ENCODE results near the gene ANKRD40. TPM values are rescaled to one million over a fixed set of nuclear protein-coding genes. Genes with fewer than 3 reads are reported as not detected.
"Not testable (repeated sequence)": the region's sequence is repeated elsewhere in the genome, so short reads cannot be mapped to it uniquely, and the experiment has no call there.

Gene ANKRD40
- polyA plus RNA-seq, 2 donors: 7.2 to 7.5 TPM

DNA sequence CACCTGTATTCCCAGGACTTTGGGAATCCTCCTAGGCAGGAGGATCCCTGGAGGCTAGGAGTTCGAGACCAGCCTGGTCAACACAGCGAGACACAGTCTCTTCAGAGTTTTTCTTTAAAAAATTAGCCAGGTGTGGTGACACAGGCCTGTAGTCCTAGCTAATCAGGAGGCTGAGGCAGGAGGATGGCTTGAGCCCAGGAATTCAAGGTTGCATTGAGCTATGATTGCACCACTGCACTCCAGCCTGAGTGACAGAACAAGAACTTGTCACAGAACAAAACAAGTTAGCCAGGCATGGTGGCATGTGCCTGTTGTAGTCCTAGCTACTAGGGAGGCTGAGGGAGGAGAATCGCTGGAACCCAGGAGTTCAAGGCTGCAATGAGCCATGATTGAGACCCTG, 24.8 kb downstream of the ANKRD40 start:
- H3K27me3 ChIP-seq (ENCODE audit: control insufficient read depth in 1 of 2, insufficient read depth in 2 of 2, low read length in 2 of 2): no peaks in the 10 kb centered on the region
- no peaks in the 10 kb centered on the region for H3K9me3 ChIP-seq (ENCODE audit: control insufficient read depth in 2 of 2, insufficient read depth in 1 of 2, low read depth in 1 of 2, low read length in 1 of 2)
- H3K27ac ChIP-seq (ENCODE audit: low read depth in 2 of 2, low read length in 1 of 2): no peak overlapping the region
- no peak overlapping the region for H3K4me3 ChIP-seq (ENCODE audit: low read depth in 1 of 2, low read length in 2 of 2)
- H3K4me1 ChIP-seq (ENCODE audit: control insufficient read depth in 2 of 2, insufficient read depth in 2 of 2, low read length in 1 of 2): peaks cover 0 to 9% of the 10 kb centered on the region in 2 donors
- WGBS, 2 donors: 89 to 96% methylated on average over 3 of the region's 3 CpGs
- H3K36me3 ChIP-seq (ENCODE audit: control insufficient read depth in 2 of 2, insufficient read depth in 2 of 2, low read length in 1 of 2): no peaks in the 10 kb centered on the region

GRCh38 chr17:50682441-50682840, 25.3 kb downstream of the ANKRD40 start:
- WGBS, 2 donors: 76 to 77% methylated on average over 3 of the region's 3 CpGs
- no peak overlapping the region for H3K27ac ChIP-seq (ENCODE audit: low read depth in 2 of 2, low read length in 1 of 2)
- H3K27me3 ChIP-seq (ENCODE audit: control insufficient read depth in 1 of 2, insufficient read depth in 2 of 2, low read length in 2 of 2): no peaks in the 10 kb centered on the region
- no peaks in the 10 kb centered on the region for H3K36me3 ChIP-seq (ENCODE audit: control insufficient read depth in 2 of 2, insufficient read depth in 2 of 2, low read length in 1 of 2)
- H3K4me3 ChIP-seq (ENCODE audit: low read depth in 1 of 2, low read length in 2 of 2): no peak overlapping the region
- H3K9me3 ChIP-seq (ENCODE audit: control insufficient read depth in 2 of 2, insufficient read depth in 1 of 2, low read depth in 1 of 2, low read length in 1 of 2): no peaks in the 10 kb centered on the region
- peaks cover 0 to 8% of the 10 kb centered on the region in 2 donors for H3K4me1 ChIP-seq (ENCODE audit: control insufficient read depth in 2 of 2, insufficient read depth in 2 of 2, low read length in 1 of 2)

GRCh38 chr17:50681263-50682200, 26.2 kb downstream of the ANKRD40 start:
- no peak overlapping the region for H3K4me3 ChIP-seq (ENCODE audit: low read depth in 1 of 2, low read length in 2 of 2)
- H3K9me3 ChIP-seq (ENCODE audit: control insufficient read depth in 2 of 2, insufficient read depth in 1 of 2, low read depth in 1 of 2, low read length in 1 of 2): no peaks in the 10 kb centered on the region
- H3K27ac ChIP-seq (ENCODE audit: low read depth in 2 of 2, low read length in 1 of 2): no peak overlapping the region
- peaks cover 0 to 4% of the 10 kb centered on the region in 2 donors for H3K4me1 ChIP-seq (ENCODE audit: control insufficient read depth in 2 of 2, insufficient read depth in 2 of 2, low read length in 1 of 2)
- 65% methylated on average over 27 of the region's 27 CpGs for WGBS, 2 donors
- no peaks in the 10 kb centered on the region for H3K27me3 ChIP-seq (ENCODE audit: control insufficient read depth in 1 of 2, insufficient read depth in 2 of 2, low read length in 2 of 2)
- H3K36me3 ChIP-seq (ENCODE audit: control insufficient read depth in 2 of 2, insufficient read depth in 2 of 2, low read length in 1 of 2): peaks cover 0 to under 1% of the 10 kb centered on the region in 2 donors

GRCh38 chr17:50680543-50681262, 27.0 kb downstream of the ANKRD40 start:
- not testable (repeated sequence) for H3K27me3 ChIP-seq (ENCODE audit: control insufficient read depth in 1 of 2, insufficient read depth in 2 of 2, low read length in 2 of 2); H3K36me3 ChIP-seq (ENCODE audit: control insufficient read depth in 2 of 2, insufficient read depth in 2 of 2, low read length in 1 of 2); H3K4me1 ChIP-seq (ENCODE audit: control insufficient read depth in 2 of 2, insufficient read depth in 2 of 2, low read length in 1 of 2); H3K4me3 ChIP-seq (ENCODE audit: low read depth in 1 of 2, low read length in 2 of 2); H3K27ac ChIP-seq (ENCODE audit: low read depth in 2 of 2, low read length in 1 of 2); H3K9me3 ChIP-seq (ENCODE audit: control insufficient read depth in 2 of 2, insufficient read depth in 1 of 2, low read depth in 1 of 2, low read length in 1 of 2)
- 60 to 76% methylated on average over 12 of the region's 12 CpGs for WGBS, 2 donors

DNA sequence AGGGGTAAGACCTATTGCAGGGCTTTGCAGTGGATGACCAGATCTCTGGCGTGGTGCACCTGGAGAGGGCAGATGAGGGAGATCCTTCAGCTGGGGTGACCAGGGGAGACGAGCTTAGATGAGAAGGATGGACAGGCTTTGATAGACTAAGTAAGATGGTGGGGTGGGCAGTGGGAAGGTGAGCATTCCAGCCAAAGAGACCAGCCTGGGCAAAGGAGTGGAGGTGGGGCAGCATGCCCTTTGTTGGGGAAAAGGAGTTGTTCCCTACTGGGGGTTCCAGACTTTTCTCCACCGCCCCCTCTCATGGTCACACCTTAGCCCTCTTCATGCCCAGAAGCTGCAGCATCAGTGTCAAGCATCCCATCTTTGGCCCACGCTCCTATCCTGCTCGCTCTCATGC, 27.6 kb downstream of the ANKRD40 start:
- no peaks in the 10 kb centered on the region for H3K27me3 ChIP-seq (ENCODE audit: control insufficient read depth in 1 of 2, insufficient read depth in 2 of 2, low read length in 2 of 2)
- no peak overlapping the region for H3K4me3 ChIP-seq (ENCODE audit: low read depth in 1 of 2, low read length in 2 of 2)
- no peaks in the 10 kb centered on the region for H3K9me3 ChIP-seq (ENCODE audit: control insufficient read depth in 2 of 2, insufficient read depth in 1 of 2, low read depth in 1 of 2, low read length in 1 of 2)
- no peak overlapping the region for H3K27ac ChIP-seq (ENCODE audit: low read depth in 2 of 2, low read length in 1 of 2)
- no peaks in the 10 kb centered on the region for H3K4me1 ChIP-seq (ENCODE audit: control insufficient read depth in 2 of 2, insufficient read depth in 2 of 2, low read length in 1 of 2)
- peaks cover 2 to 3% of the 10 kb centered on the region in 2 donors for H3K36me3 ChIP-seq (ENCODE audit: control insufficient read depth in 2 of 2, insufficient read depth in 2 of 2, low read length in 1 of 2)
- 95 to 100% methylated on average over 5 of the region's 5 CpGs for WGBS, 2 donors

GRCh38 chr17:50679008-50679544, 28.6 kb downstream of the ANKRD40 start:
- Histone ChIP-seq H3K9me3 (ENCODE audit: control insufficient read depth in 2 of 2, insufficient read depth in 1 of 2, low read depth in 1 of 2, low read length in 1 of 2) (no peaks in the 10 kb centered on the region), H3K36me3 (ENCODE audit: control insufficient read depth in 2 of 2, insufficient read depth in 2 of 2, low read length in 1 of 2) (peaks cover 2 to 3% of the 10 kb centered on the region in 2 donors), H3K27me3 (ENCODE audit: control insufficient read depth in 1 of 2, insufficient read depth in 2 of 2, low read length in 2 of 2) (no peaks in the 10 kb centered on the region), H3K4me3 (ENCODE audit: low read depth in 1 of 2, low read length in 2 of 2) (no peak overlapping the region), H3K4me1 (ENCODE audit: control insufficient read depth in 2 of 2, insufficient read depth in 2 of 2, low read length in 1 of 2) (no peaks in the 10 kb centered on the region), H3K27ac (ENCODE audit: low read depth in 2 of 2, low read length in 1 of 2) (no peak overlapping the region)
- WGBS, 2 donors: 75 to 87% methylated on average over 11 of the region's 11 CpGs

DNA sequence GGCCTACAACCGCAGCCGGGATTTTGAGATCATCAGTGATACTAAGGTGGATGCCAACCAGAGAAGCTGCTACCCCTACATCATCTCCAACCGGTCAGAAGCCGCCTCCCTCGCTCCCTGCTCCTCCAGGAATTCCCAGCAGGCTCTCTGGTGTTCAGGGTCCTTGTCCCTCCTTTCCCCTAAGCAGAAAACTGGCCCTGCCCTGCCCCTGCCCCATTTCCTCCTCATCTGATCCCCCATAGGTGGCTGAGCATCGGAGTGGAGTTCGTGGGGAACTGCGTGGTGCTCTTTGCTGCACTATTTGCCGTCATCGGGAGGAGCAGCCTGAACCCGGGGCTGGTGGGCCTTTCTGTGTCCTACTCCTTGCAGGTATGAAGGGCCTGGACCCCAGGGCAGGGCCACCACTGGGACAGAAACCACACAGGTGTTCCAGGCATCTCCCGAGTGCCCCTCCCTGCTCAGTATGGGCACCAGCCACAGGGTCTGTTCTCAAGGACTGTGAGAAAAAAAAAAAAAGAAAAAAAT, 29.8 kb downstream of the ANKRD40 start:
- 91 to 94% methylated on average over 12 of the region's 12 CpGs for WGBS, 2 donors
- Histone ChIP-seq H3K27me3 (ENCODE audit: control insufficient read depth in 1 of 2, insufficient read depth in 2 of 2, low read length in 2 of 2) (no peaks in the 10 kb centered on the region), H3K4me3 (ENCODE audit: low read depth in 1 of 2, low read length in 2 of 2) (no peak overlapping the region), H3K9me3 (ENCODE audit: control insufficient read depth in 2 of 2, insufficient read depth in 1 of 2, low read depth in 1 of 2, low read length in 1 of 2) (no peaks in the 10 kb centered on the region), H3K36me3 (ENCODE audit: control insufficient read depth in 2 of 2, insufficient read depth in 2 of 2, low read length in 1 of 2) (peaks cover 2 to 3% of the 10 kb centered on the region in 2 donors), H3K4me1 (ENCODE audit: control insufficient read depth in 2 of 2, insufficient read depth in 2 of 2, low read length in 1 of 2) (peaks cover 0 to 6% of the 10 kb centered on the region in 2 donors), H3K27ac (ENCODE audit: low read depth in 2 of 2, low read length in 1 of 2) (no peak overlapping the region)

GRCh38 chr17:50676065-50676975, 31.4 kb downstream of the ANKRD40 start:
- H3K4me1 ChIP-seq (ENCODE audit: control insufficient read depth in 2 of 2, insufficient read depth in 2 of 2, low read length in 1 of 2): peaks cover 0 to 10% of the 10 kb centered on the region in 2 donors
- no peak overlapping the region for H3K4me3 ChIP-seq (ENCODE audit: low read depth in 1 of 2, low read length in 2 of 2)
- H3K27me3 ChIP-seq (ENCODE audit: control insufficient read depth in 1 of 2, insufficient read depth in 2 of 2, low read length in 2 of 2): no peaks in the 10 kb centered on the region
- peaks cover 2 to 3% of the 10 kb centered on the region in 2 donors for H3K36me3 ChIP-seq (ENCODE audit: control insufficient read depth in 2 of 2, insufficient read depth in 2 of 2, low read length in 1 of 2)
- 87 to 88% methylated on average over 24 of the region's 24 CpGs for WGBS, 2 donors
- no peak overlapping the region for H3K27ac ChIP-seq (ENCODE audit: low read depth in 2 of 2, low read length in 1 of 2)
- H3K9me3 ChIP-seq (ENCODE audit: control insufficient read depth in 2 of 2, insufficient read depth in 1 of 2, low read depth in 1 of 2, low read length in 1 of 2): no peaks in the 10 kb centered on the region

DNA sequence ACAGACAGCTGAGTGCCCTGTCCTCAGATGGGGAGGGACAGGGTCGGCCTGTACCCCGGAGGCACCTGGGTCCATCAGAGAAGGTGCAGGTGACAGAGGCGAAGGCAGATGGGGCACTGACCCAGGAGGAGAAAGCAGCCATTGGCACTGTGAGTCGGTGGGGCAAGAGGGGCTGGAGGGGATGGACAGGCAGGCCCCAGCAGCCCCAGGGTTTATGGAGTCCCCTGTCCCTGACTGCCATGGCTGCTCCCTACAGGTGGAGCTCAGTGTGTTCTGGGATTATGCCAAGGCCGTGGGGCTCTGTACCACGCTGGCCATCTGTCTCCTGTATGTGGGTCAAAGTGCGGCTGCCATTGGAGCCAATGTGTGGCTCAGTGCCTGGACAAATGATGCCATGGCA, 32.1 kb downstream of the ANKRD40 start:
- Histone ChIP-seq H3K27me3 (ENCODE audit: control insufficient read depth in 1 of 2, insufficient read depth in 2 of 2, low read length in 2 of 2) (no peaks in the 10 kb centered on the region), H3K27ac (ENCODE audit: low read depth in 2 of 2, low read length in 1 of 2) (no peak overlapping the region), H3K9me3 (ENCODE audit: control insufficient read depth in 2 of 2, insufficient read depth in 1 of 2, low read depth in 1 of 2, low read length in 1 of 2) (no peaks in the 10 kb centered on the region), H3K4me1 (ENCODE audit: control insufficient read depth in 2 of 2, insufficient read depth in 2 of 2, low read length in 1 of 2) (peaks cover 0 to 10% of the 10 kb centered on the region in 2 donors), H3K36me3 (ENCODE audit: control insufficient read depth in 2 of 2, insufficient read depth in 2 of 2, low read length in 1 of 2) (peaks cover 2 to 3% of the 10 kb centered on the region in 2 donors), H3K4me3 (ENCODE audit: low read depth in 1 of 2, low read length in 2 of 2) (no peak overlapping the region)
- 80 to 89% methylated on average over 7 of the region's 7 CpGs for WGBS, 2 donors

Data from esophagus (tissue), 2 donors.